ENCODE measurements around the gene TMED4.
A peak's percentile ranks its signal among the peaks of the same experiment; 100 is the strongest.

TMED4 gene

DNA sequence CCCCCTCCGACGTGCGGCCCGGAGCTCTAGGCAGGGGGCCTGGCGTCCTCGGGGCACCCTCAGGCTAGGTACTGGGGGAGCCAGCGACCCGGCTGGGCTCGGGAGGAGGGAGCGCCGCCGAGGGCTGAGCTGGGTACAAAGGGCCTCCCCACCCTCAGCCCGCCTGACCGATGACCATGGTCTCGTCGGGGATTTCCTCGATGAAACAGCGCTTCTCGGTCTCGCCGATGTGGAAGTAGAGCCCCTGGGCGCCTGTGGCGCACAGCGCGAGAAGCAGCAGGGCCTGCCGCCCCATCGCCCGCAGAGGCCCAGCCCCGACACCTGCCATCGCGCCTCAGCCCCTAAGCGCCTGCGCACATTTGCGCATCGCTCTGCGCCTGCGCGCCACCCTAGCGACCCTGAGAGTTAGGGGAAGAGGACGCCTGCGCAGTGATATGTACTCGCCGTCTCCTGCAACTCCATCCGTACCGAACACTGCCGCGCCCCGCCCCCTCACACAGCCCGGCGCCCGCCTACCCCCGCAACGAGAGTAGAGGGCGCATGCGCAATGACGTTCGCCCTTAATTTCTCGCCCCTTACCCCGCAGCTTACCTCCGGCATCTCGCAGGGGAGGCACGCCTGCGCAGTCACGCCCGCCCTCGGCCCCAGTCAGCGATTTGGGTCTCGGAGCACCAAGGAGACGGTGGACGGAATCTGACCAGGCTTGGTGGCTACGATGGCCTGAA lies at the start of gene TMED4:
TMED4 (minus strand) TSS at position 353 of the 725 bp plus-strand sequence; CDS start at position 328, 25 bp downstream.
- peak; percentile 100 for DNase-seq

DNA sequence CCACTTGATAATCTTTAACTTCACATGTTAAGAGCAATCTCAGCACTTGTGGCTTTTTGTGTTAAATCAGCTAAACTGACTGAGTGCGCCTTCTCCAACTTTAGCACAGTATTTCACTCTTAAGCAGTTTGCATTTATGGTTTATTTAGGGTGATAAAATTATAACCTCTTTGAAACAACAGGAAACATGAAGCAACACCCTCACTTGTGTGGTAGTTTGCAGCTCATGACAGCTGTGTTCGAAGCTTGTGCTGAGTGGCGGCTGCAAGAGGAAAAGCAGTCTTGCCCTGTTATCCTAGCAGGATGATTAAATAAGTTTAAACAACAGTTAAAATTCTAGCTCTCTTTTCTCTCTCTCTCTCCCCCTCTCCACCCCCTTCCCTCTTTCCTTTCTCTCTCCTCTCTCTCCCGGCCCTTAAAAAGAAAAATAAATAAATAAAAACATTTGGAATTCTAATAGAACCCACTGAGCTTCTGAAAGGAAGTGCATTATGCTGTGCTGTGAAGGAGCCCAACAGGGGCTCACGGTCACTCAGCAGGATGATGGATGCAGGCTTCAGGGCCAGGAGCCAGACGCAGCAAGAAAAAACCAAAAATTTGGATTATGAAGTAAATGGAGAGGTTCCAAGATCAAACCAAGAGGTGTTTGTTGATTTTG lies 49.6 kb upstream of the TMED4 start:
- no peak for DNase-seq

DNA sequence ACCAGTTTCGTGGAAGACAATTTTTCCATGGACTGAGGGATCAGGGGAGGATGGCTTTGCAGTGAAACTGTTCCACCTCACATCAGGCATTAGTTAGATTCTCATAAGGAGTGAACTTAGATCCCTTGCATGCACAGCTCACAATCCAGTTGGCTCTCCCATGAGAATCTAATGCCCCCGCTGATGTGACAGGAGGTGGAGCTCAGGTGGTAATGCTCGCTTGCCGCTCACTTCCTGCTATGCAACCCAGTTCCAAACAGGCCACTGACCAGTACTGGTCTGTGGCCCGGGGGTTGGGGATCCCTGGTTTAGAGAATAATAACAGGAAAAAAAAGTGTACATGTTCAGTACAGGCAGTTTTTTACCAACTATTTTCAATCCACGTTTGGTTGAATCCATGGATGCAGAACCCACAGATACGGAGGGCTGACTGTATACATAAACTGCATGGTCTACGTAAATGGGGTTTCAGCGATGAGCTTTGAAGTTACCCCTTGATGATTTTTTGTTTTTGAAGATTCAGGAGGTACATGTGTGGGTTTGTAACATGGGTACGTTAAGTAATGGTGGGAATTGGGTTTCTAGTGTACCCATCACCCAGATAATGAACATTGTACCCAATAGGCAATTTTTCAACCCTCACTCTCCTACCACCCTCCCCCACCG lies 48.9 kb upstream of the TMED4 start:
- no peak for DNase-seq

DNA sequence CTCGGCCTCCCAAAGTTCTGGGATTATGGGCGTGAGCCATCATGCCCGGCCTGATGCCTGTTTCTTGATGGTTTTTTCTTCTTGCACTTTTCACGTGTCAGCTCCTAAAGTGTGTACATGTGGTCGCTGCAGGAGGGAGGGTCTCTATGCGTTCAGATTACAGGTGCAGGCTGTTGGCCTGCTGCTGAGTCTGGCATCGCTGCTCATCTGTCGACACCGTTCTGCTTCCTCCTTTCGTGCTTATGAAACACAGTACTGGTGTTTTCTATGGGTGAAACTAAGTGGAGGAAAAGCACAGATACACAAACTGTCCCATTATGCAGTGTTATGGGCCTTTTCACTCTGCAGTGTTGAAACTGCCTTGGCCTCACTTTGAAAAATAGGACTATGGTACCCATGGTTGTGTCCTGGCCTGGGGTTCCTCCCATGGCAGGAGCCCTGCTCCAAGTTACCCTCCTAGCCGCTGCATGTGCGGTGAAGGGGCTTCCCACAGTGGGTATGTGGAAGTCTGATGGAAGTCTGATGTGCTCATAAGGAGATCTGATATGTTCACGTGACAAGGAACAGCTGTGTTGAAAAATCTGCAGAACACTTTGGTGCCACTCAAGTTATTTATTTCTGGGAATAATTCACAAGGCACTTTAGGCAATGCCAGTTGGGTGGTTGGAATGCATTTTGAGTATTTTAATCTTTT lies 47.9 kb upstream of the TMED4 start:
- DNase-seq, result no peak

DNA sequence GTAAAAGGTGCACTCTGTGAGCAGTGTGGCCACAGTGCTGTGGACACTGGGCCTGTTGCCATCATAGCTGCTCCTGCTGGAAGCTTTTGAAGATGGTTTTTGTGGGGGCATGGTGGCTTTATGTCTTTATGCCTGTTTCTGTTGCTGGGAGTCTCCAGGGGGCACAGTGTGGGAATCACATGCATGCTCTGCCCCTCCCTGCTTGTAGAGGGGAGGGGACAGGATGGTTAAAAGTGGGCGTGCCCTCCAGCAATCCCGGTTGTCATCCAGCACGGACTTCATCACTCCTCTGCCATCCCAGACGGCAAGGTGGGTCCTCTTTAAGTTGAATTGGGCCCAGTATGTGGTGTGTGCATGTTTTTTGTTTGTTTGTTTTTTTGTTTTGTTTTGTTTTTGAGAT lies 44.6 kb upstream of the TMED4 start:
- DNase-seq, result no peak

DNA sequence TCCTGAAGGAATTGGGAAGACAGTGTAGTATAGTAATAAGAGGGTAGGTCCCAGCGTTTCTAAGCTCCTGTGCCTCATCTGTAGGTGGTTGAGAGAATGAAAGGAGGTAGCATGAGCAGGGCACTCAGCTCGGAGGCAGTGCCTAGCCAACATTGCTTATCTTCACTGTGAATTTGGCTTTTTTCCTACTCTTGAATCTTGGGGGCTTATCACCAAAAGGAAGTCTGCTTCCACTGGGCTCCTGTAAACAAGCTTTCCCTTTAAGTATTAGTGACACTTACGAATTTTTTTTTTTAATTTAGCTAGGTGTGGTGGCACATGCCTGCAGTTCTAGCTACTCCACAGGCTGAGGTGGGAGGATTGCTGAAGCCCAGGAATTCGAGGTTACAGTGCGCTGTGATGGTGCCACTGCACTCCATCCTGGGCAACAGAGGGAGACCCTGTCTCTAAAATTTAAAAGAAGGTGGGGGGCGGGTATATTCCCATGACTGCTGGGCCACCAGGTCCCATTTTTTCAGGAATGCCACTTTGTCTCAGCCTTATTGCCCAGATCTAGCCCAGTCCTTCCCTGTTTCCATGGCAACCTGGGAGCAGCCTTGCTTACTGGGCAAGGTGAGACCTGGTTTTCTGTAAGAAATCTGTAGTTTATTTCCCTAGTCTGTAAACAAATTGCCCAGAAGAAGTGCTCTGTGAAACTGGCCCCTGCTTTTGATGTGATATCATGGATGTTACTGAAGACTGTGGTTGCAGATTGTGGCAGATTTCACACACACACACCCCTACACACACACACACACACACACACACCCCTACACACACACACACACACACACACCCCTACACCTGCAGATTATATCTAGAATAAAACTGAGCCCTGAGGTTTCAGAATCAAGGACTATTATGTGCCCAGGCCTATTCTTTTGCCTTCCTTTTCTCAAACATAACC lies 43.8 kb upstream of the TMED4 start:
- DNase-seq, result no peak

DNA sequence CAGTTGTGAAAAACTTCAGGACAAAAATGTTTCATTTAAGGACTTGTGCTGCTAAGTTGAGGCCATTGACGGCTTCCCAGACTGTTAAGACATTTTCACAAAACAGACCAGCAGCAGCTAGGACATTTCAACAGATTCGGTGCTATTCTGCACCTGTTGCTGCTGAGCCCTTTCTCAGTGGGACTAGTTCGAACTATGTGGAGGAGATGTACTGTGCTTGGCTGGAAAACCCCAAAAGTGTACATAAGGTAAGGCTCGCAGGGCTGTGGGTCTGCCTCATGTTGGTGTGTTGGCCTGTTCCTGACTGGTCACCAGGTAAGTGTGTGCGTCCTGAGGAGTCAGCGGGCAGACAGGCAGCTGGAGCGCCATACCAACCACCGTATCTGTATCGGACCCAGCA lies 42.3 kb upstream of the TMED4 start:
- no peak for DNase-seq

DNA sequence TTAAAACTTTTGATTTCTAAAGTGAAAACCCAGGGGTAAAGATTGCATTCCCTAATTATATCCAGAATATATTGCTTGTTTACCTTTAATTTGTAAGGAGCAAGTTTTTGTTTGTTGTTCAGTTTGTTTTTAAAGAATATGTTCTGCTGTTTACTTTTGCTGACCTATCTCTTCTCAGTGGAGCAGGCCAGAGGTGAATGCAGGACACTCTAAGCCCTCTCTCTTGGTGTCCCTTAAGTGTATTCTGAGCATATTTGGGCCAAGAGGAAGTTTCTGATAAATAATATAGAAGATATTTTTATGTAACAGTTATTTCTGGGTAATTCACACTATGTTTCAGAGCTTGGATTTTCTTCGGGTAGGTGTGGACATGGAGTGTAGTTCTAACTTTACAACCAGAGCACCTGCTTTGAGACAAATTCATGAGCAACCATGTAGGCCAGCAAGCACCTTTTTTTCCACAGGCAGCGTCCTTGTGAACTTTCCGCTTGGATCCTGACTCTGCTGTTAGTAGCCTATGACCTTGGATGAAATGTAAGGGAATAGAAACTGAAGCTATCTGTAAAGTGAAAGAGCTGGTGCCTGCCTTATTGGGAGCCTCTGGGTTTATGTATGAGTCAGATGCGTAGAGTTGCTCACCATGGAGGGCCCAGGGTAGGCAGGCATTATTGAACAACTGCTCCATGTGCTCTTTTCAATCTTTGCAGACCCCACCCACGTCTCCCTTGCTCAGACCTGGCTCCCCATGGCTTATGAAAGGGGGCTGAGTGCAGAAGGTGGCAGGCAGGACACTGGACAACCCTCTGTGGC lies 40.5 kb upstream of the TMED4 start:
- no peak for DNase-seq

DNA sequence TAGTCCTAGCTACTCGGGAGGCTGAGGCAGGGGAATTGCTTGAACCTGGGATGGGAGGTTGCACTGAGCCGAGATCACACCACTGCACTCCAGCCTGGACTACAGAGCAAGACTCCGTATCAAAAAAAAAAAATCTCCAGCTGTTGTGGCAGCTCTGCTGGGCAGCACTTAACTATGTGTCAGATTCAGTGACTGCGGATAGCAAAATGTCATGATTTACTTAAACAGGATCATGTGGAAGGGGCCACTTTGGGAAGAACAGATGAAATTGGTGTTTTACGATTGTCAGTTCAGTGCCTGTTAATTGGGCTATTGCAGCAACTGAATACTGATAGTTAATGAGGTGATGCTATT lies 39.7 kb upstream of the TMED4 start:
- DNase-seq, result no peak

DNA sequence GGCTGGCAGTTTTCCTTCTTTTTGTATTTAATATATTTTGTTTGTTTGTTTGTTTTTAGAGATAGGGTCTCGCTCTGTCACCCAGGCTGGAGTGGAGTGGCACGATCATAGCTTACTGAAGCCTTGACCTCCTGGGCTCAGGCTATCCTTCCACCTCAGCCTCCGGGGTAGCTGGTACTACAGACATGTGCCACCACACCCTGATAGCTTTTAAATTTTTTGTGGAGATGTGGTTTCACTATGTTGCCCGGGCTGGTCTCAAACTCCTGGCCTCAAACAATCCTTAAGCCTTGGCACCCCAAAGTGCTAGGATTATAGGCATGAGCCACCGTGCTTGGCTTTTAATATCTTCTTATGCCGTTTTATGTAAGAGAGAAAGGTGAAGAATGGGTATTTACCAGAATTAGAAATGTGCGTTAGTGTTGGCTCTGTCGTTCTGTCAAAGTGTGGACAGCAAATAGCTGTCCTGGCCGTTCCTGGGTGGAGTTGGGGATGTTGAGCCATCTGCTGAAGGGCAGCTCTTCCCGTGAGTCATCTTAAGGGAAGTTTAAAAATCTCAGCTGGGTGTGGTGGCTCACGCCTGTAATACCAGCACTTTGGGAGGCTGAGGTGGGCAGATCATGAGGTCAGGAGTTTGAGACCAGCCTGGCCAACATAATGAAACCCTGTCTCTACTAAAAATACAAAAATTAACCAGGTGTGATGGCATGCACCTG lies 39.2 kb upstream of the TMED4 start:
- no peak for DNase-seq

DNA sequence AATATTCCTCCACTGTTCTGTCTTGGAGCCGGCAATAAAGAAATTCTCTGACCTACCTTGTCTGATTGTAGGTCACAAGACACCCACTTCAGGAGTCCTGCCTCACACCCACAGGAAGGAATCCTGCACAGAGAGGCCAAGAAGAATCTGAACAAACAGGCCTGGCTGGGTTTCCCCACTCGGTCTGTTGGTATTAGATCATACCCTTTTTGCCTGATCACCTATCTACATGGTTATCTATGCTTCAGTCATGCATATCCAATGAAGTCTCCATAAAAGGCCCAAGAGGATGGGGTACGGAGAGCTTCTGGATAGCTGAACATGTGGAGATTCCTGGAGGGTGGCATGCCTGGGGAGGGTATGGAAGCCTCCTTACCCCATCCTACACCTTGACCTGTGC lies 36.7 kb upstream of the TMED4 start:
- no peak for DNase-seq

DNA sequence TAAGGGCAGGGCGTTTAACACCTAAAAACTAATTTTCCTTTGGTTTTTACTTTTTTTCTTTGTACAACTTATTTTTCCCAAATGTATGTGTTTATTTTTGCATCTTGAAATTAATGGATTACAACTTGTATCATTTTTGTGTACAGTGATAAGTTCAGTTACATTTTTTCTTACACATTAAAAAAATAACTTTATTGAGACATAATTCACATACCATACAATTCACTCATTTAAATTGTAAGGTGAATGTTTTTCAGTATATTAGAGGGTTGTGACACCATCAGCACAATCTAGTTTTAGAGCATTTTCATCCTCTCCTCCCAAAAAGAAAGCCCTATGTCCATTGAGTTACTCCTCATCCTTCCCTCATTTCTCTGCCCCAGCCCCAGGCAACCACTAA lies 36.0 kb upstream of the TMED4 start:
- DNase-seq, result no peak

DNA sequence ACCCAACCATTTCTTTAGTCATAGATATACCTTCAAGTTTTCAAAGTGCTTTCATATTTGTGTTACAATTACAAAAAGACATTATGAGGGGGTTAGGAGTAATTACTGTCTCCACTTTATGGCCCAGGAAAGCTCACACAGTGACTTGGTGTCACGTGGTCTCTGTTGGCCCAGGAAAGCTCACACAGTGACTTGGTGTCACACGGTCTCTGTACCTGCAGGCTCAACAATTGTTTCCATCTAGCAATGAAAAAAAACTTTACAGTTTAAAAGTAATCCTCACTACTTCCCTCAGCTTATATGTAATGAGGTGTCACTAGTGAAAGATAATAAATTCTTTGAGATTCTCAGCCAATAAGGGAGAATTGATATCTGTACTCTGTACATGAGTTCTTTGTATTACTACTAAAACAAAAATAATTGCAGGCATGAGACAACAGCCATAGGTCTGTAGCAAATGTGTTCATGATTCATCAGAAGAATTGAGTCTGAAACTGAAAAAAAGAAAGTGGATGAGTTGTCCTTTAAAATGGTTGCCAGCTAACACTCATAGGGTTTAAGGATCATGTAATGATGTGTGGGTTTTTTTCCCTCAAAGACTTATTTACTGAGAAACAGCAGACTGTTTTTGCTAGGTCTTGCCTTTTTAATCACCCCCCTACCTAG lies 35.3 kb upstream of the TMED4 start:
- DNase-seq, result no peak

DNA sequence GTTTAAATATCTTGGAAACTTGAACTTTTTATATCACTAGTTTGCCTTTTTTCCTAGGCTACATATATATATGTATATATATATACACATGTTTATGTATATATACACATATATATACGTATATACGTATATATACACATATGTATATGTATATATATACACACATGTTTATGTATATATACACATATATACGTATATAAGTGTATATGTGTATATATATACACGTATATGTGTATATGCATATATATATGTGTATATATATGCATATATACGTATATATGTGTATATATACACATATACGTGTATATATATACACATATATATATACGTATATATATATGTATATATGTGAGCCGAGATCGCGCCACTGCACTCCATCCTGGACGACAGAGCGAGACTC lies 34.5 kb upstream of the TMED4 start:
- DNase-seq, result no peak

DNA sequence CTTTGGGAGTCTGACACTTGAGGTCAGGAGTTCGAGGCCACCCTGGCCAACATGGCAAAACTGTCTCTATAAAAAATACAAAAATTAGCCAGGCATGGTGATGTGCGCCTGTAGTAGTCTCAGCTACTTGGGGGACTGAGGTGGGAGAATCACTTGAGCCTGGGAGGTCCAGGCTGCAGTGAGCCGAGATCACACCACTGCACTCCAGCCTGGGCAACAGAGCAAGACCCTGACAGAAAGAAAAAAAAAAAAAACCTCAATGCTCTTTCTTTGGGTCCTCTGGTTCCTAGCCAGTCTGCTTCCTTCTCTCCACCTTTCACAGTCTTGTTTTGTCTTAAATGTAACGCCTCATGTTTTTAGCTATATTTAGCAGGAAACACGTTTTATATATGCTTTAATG lies 33.8 kb upstream of the TMED4 start:
- DNase-seq, result no peak

DNA sequence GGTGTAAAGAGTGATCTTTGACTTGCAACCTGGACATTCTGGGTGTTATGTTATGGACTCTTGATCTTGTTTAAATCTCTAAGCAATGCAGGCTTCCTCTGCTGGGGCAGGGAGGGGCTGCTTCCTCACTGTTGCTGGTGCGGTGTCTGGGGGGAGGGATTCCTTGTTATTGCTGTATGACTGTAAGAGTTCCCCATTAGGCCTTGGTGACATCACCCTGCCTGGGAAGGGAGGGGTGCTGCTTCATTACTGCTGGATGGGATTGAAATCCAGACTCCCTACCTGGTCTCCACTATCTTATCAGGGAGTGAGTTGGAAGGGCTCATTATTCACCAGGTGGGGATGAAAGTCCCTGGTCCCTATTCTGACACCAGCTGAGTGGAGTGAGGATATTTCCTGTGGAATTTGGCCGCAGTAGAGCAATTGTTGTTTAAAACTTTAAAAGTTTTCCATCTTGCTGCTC lies 33.1 kb upstream of the TMED4 start:
- DNase-seq, result no peak

DNA sequence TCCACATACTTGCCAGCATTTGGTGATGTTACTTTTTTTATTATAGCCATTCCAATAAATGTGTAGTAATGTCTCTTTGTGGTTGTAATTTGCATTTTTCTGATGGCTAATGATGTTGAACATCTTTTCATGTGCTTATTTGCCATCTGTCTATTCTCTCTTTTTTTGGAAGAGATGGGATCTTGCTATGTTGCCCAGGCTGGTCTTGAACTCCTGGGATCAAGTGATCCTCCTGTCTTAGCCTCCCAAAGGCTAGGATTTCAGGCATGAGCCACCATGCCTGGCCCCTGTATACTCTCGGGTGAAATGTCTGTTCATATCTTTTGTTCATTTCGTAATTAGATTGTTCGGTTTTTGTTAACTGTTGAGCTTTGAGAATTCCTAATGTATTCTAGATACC lies 27.8 kb upstream of the TMED4 start:
- DNase-seq, result no peak

DNA sequence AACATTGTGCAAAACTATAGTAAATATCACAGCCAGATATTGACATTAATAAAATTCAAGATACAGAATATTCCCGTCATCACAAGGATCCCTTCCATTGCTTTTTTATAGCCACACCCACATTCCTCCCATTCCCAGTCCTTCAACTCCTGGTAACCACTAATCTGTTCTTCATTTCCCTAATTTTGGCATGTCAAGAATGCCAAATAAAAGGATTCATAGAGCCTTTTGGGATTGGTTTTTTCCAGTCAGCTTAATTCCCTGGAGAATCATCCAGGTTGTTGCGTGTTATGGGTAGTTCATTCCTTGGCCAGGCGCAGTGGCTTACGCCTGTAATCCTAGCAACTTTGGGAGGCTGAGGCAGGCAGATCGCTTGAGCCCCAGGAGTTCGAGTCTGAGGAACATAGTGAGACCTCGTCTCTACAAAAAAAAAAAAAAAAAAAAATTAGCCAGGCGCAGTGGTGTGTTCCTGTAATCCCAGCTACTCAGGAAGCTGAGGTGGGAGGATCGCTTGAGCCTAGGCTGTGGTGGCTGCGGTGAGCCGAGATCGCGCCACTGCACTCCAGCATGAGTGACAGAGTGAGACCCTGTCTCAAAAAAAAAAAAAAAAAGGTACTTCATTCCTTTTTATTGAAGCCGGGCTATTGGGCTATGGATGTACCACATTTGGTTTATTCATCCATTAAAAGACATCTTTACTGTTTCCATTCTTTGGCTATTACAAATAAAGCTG lies 27.1 kb upstream of the TMED4 start:
- DNase-seq, result no peak

All from right hindlimb (tissue), 1 donor.